GM12872 (cell line): ENCODE results near the gene SSUH2.

Source experiments
- TF ChIP-seq, protein P1 (sequence below): IDR thresholded peaks from 3 replicates; pipeline ENCODE4 v1.5.1; 2011; ENCODE audit warnings: low read depth, mild to moderate bottlenecking, low read length, moderate library complexity; ENCODE audit not compliant: insufficient read depth

Gene SSUH2

DNA sequence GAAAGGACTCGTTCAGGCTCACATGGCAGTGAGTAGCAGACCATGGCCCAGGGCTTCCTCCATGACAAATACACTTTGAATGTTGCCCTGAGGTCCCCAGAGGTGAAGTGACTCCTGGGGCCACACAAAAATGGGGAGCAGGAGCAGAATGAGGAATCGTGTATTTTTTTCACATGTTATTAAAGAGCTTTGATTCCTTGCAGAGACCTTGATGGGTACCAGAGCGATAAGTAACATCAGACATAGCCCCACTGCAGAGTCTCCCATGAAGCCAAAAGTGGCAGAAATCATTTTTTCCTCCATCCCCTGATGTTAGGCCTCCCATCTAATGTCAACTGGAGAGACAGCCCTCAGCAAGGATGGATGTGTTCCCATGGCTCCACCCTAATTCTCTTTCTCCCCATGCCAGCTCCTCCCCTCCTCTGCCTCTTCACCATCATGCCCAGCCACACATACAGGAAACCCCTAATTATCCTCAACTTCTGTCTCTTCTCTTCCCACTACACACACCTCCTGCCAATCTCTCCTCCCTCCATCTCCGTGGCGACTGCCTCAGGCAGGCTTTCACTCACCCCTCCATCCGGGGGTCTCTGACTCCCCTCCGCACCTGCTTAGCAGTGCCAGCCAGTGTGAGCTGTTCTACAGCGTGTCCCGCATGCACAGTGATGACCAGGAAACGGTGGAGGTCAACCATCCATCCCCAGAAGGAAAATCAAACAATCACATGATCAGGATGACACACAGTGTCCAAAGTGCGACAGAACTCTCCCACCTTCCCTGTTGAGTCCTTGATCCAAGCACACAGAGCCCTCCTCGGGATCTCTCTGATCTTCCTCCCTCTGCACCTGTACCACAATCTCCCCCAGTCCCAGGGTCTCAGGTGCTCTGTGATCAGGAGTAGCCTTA lies 7.1 kb upstream of the SSUH2 start:
- TF ChIP-seq, protein P1, sequence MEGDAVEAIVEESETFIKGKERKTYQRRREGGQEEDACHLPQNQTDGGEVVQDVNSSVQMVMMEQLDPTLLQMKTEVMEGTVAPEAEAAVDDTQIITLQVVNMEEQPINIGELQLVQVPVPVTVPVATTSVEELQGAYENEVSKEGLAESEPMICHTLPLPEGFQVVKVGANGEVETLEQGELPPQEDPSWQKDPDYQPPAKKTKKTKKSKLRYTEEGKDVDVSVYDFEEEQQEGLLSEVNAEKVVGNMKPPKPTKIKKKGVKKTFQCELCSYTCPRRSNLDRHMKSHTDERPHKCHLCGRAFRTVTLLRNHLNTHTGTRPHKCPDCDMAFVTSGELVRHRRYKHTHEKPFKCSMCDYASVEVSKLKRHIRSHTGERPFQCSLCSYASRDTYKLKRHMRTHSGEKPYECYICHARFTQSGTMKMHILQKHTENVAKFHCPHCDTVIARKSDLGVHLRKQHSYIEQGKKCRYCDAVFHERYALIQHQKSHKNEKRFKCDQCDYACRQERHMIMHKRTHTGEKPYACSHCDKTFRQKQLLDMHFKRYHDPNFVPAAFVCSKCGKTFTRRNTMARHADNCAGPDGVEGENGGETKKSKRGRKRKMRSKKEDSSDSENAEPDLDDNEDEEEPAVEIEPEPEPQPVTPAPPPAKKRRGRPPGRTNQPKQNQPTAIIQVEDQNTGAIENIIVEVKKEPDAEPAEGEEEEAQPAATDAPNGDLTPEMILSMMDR, result no peak

DNA sequence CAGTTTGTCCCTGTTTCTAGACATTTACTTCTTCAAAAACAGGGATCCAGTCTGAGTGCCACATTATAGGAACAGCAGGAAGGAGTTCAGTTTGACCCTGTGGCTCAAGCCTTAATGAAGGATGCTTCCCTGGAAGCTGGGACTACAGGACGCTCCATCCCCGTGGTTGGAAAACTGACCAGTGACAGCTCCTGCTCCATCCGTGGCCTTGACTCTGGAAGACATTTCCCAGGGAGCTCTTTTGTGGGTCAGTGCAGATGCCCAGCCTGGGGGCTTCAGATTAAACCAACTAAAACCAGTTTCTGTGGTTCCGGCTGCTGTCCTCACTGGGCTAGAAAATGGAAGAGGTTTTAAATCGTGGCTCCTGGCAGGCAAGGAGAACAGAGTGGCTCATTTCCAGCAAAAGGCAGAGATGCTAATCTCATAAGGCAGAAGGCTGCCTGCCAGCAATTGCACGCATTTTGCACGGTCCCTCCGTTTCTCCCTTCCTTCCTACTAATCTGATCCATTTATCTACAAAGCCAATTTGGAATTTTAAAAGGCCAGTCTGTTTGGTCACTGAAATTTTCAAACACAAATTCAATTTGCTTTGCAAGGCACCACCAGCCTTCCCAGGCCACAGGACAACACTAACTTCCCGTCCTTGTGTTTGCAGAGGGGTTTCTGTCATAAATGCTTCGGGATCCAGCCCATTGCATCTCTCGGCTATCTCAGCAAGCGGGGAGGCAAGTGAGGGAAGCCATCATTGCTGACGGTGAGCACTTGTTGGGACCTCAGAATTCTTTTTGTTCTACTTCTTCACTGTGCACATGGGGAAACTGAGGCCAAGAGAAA lies 6.2 kb upstream of the SSUH2 start:
- TF ChIP-seq, protein P1, result no peak

DNA sequence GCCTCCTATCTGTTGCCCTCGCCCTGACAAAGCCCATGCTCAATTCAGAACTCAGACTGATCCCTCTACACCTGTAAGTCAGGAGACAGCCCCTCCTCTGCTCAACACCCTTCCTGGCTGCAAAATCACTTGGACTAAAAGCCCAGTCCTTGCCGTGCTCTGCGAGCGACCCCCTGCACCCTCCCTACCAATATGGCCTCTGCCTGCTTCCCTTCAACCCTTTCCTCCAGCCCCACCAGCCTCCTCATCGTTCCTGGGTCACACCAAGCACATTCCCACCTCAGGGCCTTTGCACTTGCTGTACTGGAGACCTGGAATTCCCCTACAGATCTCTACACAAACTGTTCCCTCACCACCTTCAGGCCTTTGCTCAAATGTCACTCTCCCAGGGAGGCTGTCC lies 5.2 kb upstream of the SSUH2 start:
- TF ChIP-seq, protein P1, result no peak

DNA sequence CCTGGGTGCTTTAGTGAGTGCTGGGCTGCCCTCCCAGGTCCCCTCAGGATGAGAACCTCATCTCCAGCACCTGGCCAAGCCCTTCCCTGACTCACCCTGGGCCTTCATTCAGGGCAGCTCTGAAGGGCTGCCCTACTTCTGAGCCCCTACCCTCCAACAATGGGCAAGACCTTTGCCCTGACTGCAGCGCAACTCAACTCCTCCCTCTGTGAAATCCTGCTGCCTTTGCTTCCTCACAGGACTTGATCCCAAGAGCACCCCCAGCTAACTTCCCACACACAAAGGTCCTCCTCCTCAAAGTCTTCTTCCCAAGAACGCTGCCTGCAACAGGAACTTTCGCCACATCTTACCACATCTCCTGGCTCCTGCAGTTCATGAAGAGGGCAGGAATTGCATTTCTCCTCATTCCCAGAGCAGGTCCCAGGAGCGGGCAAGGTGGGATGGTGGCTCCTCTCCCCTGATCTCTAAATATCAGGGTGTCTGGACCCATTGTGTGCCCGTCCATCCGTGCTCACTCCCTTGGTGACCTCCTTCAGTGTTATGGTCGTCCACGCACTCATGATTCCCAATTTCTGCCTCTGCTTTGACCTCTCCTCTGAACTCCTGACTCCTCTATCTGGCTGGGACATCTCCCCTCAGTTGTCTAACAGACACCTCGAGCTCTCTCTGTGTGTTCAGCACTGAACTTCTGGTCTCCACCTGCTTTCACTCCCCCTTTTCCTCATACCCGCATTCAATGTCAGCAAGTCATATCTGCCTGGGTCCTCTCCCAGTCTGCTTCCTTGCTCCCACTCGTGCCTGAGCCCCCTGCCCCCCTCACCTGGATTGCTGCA lies 4.5 kb upstream of the SSUH2 start:
- TF ChIP-seq, protein P1, result no peak

DNA sequence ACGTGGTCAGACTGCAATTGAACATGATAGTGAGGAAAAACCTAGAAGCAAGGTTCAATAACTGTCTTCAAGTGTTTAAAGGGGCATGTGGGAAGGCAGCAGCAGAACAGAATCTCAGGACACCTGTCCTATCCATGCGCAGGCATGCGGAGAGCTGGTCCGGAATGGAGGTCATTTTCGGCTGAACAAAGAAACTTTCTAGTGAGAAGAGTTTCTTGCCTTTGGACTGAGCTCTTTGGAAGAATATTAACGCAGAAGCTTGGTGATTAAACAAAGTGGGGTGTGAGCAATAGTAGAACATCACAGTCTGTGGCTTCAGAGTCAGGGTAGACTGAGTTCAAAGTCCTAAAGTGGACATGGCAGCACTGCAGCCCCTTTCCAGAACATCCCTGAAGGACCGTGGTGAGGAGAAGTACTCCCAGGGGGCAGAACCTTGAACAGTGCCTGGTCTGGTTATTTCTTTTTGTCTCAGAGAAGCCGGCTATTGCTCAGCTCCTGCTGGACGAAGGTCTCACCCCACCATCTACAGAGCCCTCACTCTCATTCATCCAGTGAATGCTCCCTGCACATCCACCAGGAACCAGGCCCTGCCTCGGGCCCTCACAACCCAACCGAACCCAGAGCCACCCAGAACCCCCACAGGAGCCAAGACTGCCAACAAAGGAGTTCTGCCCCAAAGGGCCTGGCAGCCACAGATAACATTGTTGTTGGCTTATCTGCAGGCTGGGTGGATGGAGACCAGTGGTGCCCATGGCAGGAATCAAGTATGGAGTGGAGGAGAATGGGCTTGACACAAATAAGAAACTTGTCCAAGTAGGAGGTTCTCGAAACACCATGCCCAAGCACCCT lies 2.8 kb upstream of the SSUH2 start:
- TF ChIP-seq, protein P1, result no peak

DNA sequence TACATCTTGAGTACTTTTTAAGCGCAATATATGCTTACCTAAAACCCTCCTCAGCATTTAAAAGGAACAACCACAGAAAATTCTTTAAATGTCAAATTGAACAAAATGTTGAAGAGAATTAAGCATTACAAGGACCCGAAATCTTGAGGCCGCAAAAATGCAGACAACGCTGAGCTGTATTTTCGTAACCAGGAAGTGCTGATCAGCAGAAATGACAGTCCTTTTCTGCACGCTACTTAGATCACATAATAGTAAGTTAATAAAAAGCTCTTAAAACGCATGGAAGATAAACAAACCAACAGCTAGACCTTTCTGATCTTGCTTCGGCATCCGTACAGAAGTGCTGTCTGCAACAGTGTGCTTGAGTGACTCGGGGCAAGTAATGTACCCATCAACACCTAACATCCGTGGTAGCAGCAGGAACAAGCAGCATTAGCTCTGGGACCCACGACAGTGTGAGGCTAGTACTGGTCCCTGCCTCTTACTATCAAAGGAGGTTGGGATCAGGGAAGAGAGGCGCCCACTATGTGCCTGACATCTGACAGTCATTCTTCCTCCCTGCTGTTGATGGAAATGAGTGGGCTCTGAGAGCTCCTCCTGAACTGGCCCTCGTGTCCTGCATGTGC lies 1.8 kb upstream of the SSUH2 start:
- TF ChIP-seq, protein P1, result no peak
